ENCODE data around the gene CDH12. TPM values are rescaled to one million over a fixed set of nuclear protein-coding genes. Genes with fewer than 3 reads are reported as not detected.

Gene CDH12
- polyA plus RNA-seq, 2 of the 4 experiments (the other 2 are of a cell fraction): 0.04 TPM; not detected in 1

DNA sequence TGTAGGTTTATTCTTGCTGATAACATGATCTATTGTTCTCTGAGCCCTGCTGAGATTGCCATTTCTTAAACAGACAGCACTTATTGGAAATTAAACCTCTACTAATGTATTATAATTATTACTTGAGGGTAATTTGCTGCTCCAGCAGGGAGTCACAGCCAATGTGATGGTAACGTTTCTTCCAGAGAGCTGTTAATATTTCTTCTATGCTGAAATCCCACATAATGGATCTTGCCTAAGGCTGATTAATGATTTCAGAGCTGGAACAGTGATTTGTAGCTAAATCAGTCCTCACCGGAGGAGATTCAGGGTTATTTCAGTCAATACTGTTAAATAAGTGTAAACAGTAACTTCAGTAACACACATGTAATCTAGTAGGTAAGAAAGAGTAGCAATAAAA, 170.1 kb downstream of the CDH12 start:
- no peak overlapping the region for H3K27ac ChIP-seq
- ATAC-seq (no peak), FAIRE-seq (no peak), DNase-seq (ENCODE audit: low read depth in 1 of 2, low spot score in 1 of 2) (no peak)
- no peak overlapping the region for H3K4me2 ChIP-seq
- 0% methylated on average over 2 of the region's 2 CpGs for WGBS (ENCODE audit: missing lambda C conversion rate)
- ChIA-PET POLR2A (no interaction called here), CTCF (no interaction called here)
- TF ChIP-seq FOSB (CRISPR knock-in tag; IDR thresholded peaks at IDR 0.05) (no peak), HOXB5 (CRISPR knock-in tag; IDR thresholded peaks at IDR 0.05) (no peak), GATA3 (IDR thresholded peaks at IDR 0.05; ENCODE audit: borderline replicate concordance) (no peak), JUN (IDR thresholded peaks at IDR 0.05) (no peak), HEYL (CRISPR knock-in tag; IDR thresholded peaks at IDR 0.05) (no peak), SREBF2 (IDR thresholded peaks at IDR 0.05) (no peak), RARB (CRISPR knock-in tag; IDR thresholded peaks at IDR 0.05) (no peak), ELK1 (IDR thresholded peaks at IDR 0.05; ENCODE audit: low read depth, low read length) (no peak), CBX2 (IDR thresholded peaks at IDR 0.05; ENCODE audit: borderline replicate concordance, low read depth) (no peak), NFE2L2 (conservative IDR thresholded peaks at IDR 0.05; ENCODE audit: low read length) (no peak), HDAC2 (IDR thresholded peaks at IDR 0.05) (no peak), KDM1A (IDR thresholded peaks at IDR 0.05; ENCODE audit: low read depth) (no peak), CHD4 (IDR thresholded peaks at IDR 0.05; ENCODE audit: borderline replicate concordance) (no peak)
- TF ChIP-seq, protein P1, sequence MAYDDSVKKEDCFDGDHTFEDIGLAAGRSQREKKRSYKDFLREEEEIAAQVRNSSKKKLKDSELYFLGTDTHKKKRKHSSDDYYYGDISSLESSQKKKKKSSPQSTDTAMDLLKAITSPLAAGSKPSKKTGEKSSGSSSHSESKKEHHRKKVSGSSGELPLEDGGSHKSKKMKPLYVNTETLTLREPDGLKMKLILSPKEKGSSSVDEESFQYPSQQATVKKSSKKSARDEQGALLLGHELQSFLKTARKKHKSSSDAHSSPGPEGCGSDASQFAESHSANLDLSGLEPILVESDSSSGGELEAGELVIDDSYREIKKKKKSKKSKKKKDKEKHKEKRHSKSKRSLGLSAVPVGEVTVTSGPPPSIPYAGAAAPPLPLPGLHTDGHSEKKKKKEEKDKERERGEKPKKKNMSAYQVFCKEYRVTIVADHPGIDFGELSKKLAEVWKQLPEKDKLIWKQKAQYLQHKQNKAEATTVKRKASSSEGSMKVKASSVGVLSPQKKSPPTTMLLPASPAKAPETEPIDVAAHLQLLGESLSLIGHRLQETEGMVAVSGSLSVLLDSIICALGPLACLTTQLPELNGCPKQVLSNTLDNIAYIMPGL (CRISPR knock-in tag; IDR thresholded peaks at IDR 0.05; ENCODE audit: borderline replicate concordance): no peak
- TF ChIP-seq, protein P2, sequence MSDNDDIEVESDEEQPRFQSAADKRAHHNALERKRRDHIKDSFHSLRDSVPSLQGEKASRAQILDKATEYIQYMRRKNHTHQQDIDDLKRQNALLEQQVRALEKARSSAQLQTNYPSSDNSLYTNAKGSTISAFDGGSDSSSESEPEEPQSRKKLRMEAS (IDR thresholded peaks at IDR 0.05): no peak
- TF ChIP-seq, protein P3, sequence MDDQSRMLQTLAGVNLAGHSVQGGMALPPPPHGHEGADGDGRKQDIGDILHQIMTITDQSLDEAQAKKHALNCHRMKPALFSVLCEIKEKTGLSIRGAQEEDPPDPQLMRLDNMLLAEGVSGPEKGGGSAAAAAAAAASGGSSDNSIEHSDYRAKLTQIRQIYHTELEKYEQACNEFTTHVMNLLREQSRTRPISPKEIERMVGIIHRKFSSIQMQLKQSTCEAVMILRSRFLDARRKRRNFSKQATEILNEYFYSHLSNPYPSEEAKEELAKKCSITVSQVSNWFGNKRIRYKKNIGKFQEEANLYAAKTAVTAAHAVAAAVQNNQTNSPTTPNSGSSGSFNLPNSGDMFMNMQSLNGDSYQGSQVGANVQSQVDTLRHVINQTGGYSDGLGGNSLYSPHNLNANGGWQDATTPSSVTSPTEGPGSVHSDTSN (IDR thresholded peaks at IDR 0.05): no peak
- no peak overlapping the region for H3K4me3 ChIP-seq
- no peaks in the 10 kb centered on the region for H3K4me1 ChIP-seq
- no peaks in the 10 kb centered on the region for H3K9me3 ChIP-seq

DNA sequence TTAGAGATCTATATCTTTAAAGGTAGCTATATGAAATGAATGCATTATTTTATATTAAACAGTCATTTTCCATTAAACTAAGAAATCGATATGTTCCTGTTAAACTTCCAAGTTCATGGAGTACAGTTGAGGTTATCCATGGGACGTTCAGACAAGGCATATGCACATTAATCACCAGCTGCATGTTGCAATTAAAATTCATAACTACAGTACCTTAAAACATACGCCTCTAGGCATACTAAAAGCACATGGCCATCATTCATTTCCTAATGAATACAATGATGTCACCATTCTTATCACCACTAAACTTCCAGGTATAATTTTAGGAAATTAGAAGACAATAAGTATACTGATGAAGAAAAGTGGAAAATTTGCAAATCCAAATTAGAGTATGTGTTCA, 174.3 kb downstream of the CDH12 start:
- WGBS (ENCODE audit: missing lambda C conversion rate): 2% methylated on average over 3 of the region's 3 CpGs
- POLR2A ChIA-PET: no interaction called here
- Histone ChIP-seq H3K4me3 (no peak overlapping the region), H3K27ac (no peak overlapping the region), H3K4me1 (no peaks in the 10 kb centered on the region), H3K9me3 (no peaks in the 10 kb centered on the region), H3K4me2 (no peak overlapping the region)
- ATAC-seq (no peak), FAIRE-seq (no peak), DNase-seq (ENCODE audit: low read depth in 1 of 2, low spot score in 1 of 2) (no peak)
- CTCF ChIA-PET: no interaction called here
- TF ChIP-seq HEYL (CRISPR knock-in tag; IDR thresholded peaks at IDR 0.05) (no peak), ZFP36 (IDR thresholded peaks at IDR 0.05; ENCODE audit: borderline replicate concordance, partially characterized antibody) (no peak), ZNF302 (CRISPR knock-in tag; IDR thresholded peaks at IDR 0.05) (no peak), CBX2 (IDR thresholded peaks at IDR 0.05; ENCODE audit: borderline replicate concordance, low read depth) (no peak), SMC3 (IDR thresholded peaks at IDR 0.05) (no peak), NPAS2 (CRISPR knock-in tag; IDR thresholded peaks at IDR 0.05; ENCODE audit: borderline replicate concordance) (no peak), JUNB (IDR thresholded peaks at IDR 0.05) (no peak), CHD4 (IDR thresholded peaks at IDR 0.05; ENCODE audit: borderline replicate concordance) (no peak), CHD2 (IDR thresholded peaks at IDR 0.05; ENCODE audit: low read length, partially characterized antibody) (no peak), FOXS1 (CRISPR knock-in tag; IDR thresholded peaks at IDR 0.05) (no peak), EHMT2 (IDR thresholded peaks at IDR 0.05; ENCODE audit: low read depth) (no peak), TFCP2L1 (CRISPR knock-in tag; IDR thresholded peaks at IDR 0.05) (no peak), RAD21 (conservative IDR thresholded peaks at IDR 0.05 in 1 of 2, IDR thresholded peaks at IDR 0.05 in 1 of 2) (no peak), ELK1 (IDR thresholded peaks at IDR 0.05; ENCODE audit: low read depth, low read length) (no peak), CBX8 (IDR thresholded peaks at IDR 0.05) (no peak), HOXA7 (CRISPR knock-in tag; IDR thresholded peaks at IDR 0.05) (no peak)
- TF ChIP-seq, protein P4, sequence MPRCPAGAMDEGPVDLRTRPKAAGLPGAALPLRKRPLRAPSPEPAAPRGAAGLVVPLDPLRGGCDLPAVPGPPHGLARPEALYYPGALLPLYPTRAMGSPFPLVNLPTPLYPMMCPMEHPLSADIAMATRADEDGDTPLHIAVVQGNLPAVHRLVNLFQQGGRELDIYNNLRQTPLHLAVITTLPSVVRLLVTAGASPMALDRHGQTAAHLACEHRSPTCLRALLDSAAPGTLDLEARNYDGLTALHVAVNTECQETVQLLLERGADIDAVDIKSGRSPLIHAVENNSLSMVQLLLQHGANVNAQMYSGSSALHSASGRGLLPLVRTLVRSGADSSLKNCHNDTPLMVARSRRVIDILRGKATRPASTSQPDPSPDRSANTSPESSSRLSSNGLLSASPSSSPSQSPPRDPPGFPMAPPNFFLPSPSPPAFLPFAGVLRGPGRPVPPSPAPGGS (IDR thresholded peaks at IDR 0.05): no peak
- TF ChIP-seq, protein P5, sequence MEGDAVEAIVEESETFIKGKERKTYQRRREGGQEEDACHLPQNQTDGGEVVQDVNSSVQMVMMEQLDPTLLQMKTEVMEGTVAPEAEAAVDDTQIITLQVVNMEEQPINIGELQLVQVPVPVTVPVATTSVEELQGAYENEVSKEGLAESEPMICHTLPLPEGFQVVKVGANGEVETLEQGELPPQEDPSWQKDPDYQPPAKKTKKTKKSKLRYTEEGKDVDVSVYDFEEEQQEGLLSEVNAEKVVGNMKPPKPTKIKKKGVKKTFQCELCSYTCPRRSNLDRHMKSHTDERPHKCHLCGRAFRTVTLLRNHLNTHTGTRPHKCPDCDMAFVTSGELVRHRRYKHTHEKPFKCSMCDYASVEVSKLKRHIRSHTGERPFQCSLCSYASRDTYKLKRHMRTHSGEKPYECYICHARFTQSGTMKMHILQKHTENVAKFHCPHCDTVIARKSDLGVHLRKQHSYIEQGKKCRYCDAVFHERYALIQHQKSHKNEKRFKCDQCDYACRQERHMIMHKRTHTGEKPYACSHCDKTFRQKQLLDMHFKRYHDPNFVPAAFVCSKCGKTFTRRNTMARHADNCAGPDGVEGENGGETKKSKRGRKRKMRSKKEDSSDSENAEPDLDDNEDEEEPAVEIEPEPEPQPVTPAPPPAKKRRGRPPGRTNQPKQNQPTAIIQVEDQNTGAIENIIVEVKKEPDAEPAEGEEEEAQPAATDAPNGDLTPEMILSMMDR (IDR thresholded peaks at IDR 0.05): no peak
